HG02970 (cell line): ENCODE results near the gene CACNA1B.
"Not testable (repeated sequence)": the region's sequence is repeated elsewhere in the genome, so short reads cannot be mapped to it uniquely, and the experiment has no call there.

Experiments
- ATAC-seq: cut with Tn5 transposase; IDR thresholded peaks from one replicate; pipeline ENCODE4 v1.9.1; 2021; ENCODE audit warnings: mild to moderate bottlenecking, moderate library complexity, moderate number of reproducible peaks; ENCODE audit not compliant: unreplicated experiment, low FRiP score

Gene CACNA1B

GRCh38 chr9:138105561-138106505, 228.3 kb downstream of the CACNA1B start:
- ATAC-seq = no peak

- ATAC-seq = not testable (repeated sequence)
Measured at GRCh38 chr9:138107039-138107438, 229.5 kb downstream of the CACNA1B start.

DNA sequence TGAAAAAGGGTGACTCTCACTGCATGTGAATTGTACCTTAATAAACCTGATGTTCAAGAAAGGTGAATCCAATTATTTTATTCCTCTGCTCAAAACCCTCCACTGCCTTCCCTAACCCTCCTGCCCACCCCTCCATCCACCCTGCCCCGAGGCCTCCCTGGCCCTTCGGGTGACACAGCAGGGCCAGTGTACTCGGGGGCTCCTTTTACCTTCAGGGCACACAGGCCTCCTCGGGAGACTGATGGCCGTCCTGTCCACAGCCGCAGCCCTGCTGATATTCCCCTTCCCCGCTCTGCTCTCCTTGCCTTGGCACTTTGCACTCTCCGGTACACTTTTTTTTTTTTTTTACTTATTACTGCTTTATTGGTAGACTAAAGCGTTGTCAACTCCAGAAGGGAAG, 234.0 kb downstream of the CACNA1B start:
- no peak for ATAC-seq

- no peak for ATAC-seq
Measured at GRCh38 chr9:138112090-138112748, 234.6 kb downstream of the CACNA1B start.

GRCh38 chr9:138112791-138113600, 235.4 kb downstream of the CACNA1B start:
- ATAC-seq = no peak

- not testable (repeated sequence) for ATAC-seq
Measured at GRCh38 chr9:138113701-138114325, 236.2 kb downstream of the CACNA1B start.

- ATAC-seq = no peak
Measured at GRCh38 chr9:138114501-138115245, 237.1 kb downstream of the CACNA1B start.

GRCh38 chr9:138115506-138115905, 237.9 kb downstream of the CACNA1B start:
- ATAC-seq = no peak

DNA sequence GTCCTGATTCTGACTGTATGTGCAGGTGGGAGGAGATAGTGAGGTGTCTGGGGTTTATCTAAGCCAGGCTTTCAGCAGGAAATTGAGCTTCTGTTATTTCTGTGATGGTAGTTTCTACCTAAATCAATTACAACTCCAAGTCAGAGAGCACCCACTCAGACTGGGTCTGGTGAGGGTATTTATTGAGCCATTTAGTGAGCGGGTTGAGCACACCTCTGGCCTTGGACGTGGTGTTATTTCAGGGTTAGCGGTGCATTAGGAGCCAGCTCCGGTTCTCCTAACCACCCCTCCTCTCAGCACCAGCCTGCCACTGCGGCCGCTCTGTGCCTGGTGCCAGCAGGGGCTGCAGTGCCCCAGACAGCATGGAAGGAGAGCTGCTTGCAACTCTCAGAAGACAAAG, 238.9 kb downstream of the CACNA1B start:
- ATAC-seq = no peak

GRCh38 chr9:138117101-138117750, 239.6 kb downstream of the CACNA1B start:
- no peak for ATAC-seq

- ATAC-seq = no peak
Measured at GRCh38 chr9:138117836-138118235, 240.3 kb downstream of the CACNA1B start.

DNA sequence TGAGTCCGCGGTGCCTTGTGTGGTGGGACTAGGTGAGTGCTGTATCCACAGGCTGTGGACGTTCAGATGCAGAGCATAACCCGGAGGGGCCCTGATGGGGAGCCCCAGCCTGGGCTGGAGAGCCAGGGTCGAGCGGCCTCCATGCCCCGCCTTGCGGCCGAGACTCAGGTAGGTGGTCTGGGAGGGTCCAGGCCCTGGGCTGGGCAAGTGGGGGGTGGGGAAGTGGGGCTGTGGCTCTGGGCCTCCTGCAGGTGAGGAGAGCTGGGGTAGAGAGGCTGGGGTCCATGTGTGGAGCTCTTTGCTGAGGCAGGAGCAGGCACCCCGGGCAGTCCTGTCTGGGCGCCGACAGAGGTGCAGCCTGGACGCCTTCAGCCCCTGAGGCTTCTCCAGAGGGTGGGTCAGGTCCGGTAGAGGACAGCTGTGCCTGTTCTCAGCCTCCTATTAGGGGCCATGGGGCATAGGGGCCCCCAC, 241.1 kb downstream of the CACNA1B start:
- no peak for ATAC-seq

- no peak for ATAC-seq
Measured at GRCh38 chr9:138119202-138120027, 241.8 kb downstream of the CACNA1B start.

DNA sequence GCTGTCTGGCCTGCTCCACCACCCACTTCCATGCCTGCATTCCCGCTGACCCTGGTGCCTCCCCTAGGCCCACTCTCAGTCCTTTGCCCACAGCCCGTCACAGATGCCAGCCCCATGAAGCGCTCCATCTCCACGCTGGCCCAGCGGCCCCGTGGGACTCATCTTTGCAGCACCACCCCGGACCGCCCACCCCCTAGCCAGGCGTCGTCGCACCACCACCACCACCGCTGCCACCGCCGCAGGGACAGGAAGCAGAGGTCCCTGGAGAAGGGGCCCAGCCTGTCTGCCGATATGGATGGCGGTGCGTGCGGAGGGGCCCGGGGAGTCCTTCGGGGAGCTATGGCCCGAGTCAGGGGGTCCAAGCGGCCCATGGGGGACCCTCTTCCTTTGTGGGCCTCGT, 242.5 kb downstream of the CACNA1B start:
- no peak for ATAC-seq

DNA sequence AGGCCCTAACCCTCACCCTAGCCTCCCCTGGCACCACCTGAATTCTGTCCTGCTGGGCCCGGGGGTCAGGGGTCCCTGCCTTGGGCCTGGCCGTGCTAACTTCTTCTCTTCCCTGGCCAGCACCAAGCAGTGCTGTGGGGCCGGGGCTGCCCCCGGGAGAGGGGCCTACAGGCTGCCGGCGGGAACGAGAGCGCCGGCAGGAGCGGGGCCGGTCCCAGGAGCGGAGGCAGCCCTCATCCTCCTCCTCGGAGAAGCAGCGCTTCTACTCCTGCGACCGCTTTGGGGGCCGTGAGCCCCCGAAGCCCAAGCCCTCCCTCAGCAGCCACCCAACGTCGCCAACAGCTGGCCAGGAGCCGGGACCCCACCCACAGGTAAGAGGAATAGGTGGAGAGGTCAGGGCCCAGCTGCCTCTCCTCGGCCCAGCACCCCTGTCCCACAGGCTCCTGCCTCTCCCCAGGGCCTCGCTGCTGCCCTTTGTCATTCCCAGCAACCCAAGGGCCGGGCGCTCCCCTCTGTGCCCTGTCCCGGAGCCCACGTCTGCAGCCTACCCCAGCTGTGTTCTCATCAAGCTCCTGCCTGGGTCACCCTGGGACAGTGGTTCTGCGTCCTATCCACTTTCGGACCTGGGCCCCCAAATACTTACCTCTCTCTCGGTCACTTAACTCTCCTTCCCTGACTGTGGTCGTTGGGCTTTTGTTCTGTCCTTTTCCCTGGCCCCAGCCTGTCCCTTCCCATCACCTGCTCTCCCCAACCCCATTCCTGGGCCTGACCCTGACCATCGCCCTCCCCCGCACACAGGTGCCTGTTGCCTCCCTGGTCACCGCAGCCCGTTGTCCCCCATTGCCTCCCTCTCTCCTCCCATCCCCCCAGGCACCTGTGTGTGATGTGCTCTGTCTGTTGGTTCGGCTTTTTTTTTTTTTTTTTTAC, 243.2 kb downstream of the CACNA1B start:
- no peak for ATAC-seq

- no peak for ATAC-seq
Measured at GRCh38 chr9:138121438-138122050, 244.0 kb downstream of the CACNA1B start.

DNA sequence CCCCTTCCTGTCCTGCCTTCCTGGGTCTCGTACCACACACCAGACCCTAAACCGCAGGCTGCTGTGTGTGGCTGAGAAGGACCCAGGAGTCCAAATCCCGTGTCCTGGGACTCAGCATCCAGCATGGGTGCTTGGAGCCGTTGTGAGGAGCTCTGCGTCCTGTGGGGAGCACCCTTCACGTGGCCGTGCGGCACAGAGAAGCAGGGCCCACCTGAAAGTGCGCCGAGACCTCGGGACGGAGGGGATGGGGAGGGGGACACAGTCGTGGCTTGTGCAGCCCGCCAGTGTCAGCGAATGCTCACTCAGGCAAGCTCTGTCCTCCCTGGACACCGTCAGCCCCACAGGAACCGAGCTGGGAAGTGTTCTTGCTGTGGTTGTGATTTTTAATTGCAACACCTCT, 244.6 kb downstream of the CACNA1B start:
- no peak for ATAC-seq
